ENCODE measurements around the gene CHRNA4. TPM values are rescaled to one million over a fixed set of nuclear protein-coding genes. Genes with fewer than 3 reads are reported as not detected.

The CHRNA4 gene
- total RNA-seq, 4 donors from 2014 or later = 0.20 TPM; not detected in 3

DNA sequence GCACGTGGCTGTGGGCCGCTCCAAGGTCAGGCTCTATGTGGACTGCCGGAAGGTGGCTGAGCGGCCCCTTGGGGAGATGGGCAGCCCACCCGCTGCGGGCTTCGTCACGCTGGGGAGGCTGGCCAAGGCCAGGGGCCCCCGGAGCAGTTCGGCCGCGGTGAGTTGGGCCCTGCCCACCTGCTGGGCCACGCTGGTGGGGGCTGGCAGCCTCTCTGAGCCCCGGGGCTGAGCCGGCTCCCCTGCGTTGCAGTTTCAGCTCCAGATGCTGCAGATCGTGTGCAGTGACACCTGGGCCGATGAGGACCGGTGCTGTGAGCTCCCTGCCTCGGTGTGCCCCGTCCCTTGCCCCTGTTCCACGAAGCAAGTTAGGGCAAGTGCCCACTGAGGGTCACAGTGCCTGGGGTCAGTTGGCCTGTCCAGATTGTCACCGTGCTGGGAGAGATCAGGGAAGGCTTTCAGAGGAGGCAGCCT lies 41.1 kb downstream of the CHRNA4 start:
- Histone ChIP-seq H3K9me3 (no peaks in the 10 kb centered on the region), H3K4me1 (no peaks in the 10 kb centered on the region), H3K36me3 (no peaks in the 10 kb centered on the region), H3K27ac (no peak overlapping the region), H3K27me3 (peaks cover 11% of the 10 kb centered on the region), H3K4me3 (no peak overlapping the region)
- no peak for TF ChIP-seq POLR2AphosphoS5 (IDR thresholded peaks at IDR 0.05)
- no peak for TF ChIP-seq POLR2A (IDR thresholded peaks at IDR 0.05)
- TF ChIP-seq, protein P1, sequence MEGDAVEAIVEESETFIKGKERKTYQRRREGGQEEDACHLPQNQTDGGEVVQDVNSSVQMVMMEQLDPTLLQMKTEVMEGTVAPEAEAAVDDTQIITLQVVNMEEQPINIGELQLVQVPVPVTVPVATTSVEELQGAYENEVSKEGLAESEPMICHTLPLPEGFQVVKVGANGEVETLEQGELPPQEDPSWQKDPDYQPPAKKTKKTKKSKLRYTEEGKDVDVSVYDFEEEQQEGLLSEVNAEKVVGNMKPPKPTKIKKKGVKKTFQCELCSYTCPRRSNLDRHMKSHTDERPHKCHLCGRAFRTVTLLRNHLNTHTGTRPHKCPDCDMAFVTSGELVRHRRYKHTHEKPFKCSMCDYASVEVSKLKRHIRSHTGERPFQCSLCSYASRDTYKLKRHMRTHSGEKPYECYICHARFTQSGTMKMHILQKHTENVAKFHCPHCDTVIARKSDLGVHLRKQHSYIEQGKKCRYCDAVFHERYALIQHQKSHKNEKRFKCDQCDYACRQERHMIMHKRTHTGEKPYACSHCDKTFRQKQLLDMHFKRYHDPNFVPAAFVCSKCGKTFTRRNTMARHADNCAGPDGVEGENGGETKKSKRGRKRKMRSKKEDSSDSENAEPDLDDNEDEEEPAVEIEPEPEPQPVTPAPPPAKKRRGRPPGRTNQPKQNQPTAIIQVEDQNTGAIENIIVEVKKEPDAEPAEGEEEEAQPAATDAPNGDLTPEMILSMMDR (IDR thresholded peaks at IDR 0.05) = no peak
- no peak for TF ChIP-seq EP300 (IDR thresholded peaks at IDR 0.05; ENCODE audit: low read depth)
- intact Hi-C loops (cut with DNase I; ENCODE audit: low total_unique reads) = no loop called here
- no peak for DNase-seq
- WGBS, 2 donors (ENCODE audit: low coverage in 1 of 2) = 75% methylated on average over 7 of the region's 23 CpGs; no CpG with 5 or more reads in 1 of the 2 donors
- in situ Hi-C loops (cut with MboI; ENCODE audit: low pct_ligation_motif_present in 1 of 4, low pct_unique_long_range_greater_than_20kb in 1 of 4, low sequenced_read_pairs in 3 of 4) = no loop called here

DNA sequence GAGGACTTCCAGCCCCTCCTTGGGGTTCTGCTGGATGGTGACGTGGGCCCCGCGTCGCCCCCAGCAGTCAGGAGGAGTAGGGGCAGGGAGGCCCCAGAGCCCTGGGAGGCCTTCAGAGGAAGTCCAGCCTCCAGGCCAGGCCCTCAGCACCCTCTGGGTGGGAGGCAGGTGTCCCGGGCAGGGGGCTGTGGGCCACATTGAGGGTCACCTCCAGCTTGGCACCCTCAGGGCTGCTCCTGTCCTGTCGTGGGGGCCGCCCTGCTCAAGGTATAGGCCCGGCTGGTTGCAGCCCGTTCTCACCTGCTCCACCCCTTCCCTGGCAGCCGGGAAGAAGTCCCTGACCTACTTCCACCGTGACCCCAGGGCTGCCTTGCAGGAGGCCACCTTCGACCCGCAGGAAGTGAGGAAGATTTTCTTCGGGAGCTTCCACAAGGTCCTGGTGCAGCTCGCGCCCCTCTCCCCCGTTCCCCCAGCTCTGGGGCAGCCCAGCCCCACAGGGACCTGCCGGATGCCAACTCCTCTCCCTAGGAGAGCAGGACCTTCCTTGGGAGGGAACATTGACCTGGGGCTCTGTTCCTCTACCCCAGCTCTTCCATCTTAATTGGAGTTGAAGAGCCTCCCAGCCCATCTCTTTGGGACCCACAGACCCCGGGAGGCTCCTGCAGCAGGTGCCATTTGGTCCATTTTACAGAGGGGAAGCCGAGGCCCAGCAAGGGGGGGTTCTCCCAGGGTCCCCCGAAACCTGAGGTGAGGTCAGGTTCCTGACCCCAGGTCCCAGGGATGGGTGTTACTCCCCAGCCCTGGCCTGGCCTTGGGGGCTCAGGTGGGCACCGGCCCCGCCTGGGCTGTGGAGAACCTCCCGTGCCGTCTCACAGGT lies 41.7 kb downstream of the CHRNA4 start:
- in situ Hi-C loops (cut with MboI; ENCODE audit: low pct_ligation_motif_present in 1 of 4, low pct_unique_long_range_greater_than_20kb in 1 of 4, low sequenced_read_pairs in 3 of 4) = no loop called here
- H3K27me3 ChIP-seq = peaks cover 8% of the 10 kb centered on the region
- no peak for DNase-seq

DNA sequence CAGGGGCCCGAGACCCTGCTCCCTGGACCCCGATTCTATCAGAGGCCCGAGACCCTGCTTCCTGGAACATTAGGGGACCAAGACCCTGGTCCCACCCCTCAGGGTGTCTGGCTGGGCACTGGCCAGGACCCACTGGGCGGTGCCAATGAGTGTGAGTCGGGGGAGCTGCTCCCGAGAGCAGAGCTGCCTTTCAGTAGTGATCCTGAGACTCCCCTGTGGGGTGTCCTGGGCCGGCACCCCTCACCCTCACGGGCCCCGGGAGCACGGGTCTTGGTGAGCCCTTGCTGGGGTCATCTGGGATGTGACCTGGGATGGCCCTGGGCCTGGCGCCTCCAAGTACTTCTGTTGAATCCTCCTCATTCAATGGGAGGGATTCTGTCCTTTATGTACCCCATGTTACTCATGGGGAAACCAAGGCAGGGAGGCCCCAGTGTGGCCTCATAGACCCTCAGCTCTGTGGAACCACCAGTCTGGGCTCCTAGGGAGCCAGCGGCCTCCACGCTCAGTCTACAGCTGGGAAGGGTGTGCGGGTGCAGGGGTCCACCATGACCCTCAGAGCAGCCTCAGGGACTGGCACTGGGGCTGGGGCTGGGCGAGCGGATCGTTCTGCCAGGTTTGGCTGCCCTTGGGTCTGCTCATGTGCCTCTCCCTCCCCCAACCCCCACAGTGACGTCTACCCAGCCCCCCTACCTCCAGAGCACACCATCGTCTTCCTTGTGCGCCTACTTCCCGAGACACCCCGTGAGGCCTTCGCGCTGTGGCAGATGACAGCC lies 42.6 kb downstream of the CHRNA4 start:
- DNase-seq = no peak
- intact Hi-C loops (cut with DNase I; ENCODE audit: low total_unique reads) = no loop called here

More for the DNA sequence above, 41.7 kb downstream of the CHRNA4 start:
- H3K36me3 ChIP-seq = no peaks in the 10 kb centered on the region
- intact Hi-C loops (cut with DNase I; ENCODE audit: low total_unique reads) = no loop called here
- no peak overlapping the region for H3K4me3 ChIP-seq
- TF ChIP-seq, protein P1 (IDR thresholded peaks at IDR 0.05) = no peak
- no peak for TF ChIP-seq EP300 (IDR thresholded peaks at IDR 0.05; ENCODE audit: low read depth)
- no peak for TF ChIP-seq POLR2A (IDR thresholded peaks at IDR 0.05)
- no peak for TF ChIP-seq POLR2AphosphoS5 (IDR thresholded peaks at IDR 0.05)
- no peaks in the 10 kb centered on the region for H3K9me3 ChIP-seq
- H3K4me1 ChIP-seq = no peaks in the 10 kb centered on the region
- WGBS, 2 donors (ENCODE audit: low coverage in 1 of 2) = 45 to 70% methylated on average over 5 to 21 of the region's 25 CpGs
- H3K27ac ChIP-seq = no peak overlapping the region

More for the DNA sequence above, 42.6 kb downstream of the CHRNA4 start:
- Histone ChIP-seq H3K36me3 (no peaks in the 10 kb centered on the region), H3K9me3 (no peaks in the 10 kb centered on the region), H3K4me1 (no peaks in the 10 kb centered on the region), H3K27ac (no peak overlapping the region), H3K4me3 (no peak overlapping the region), H3K27me3 (peaks cover 8% of the 10 kb centered on the region)
- in situ Hi-C loops (cut with MboI; ENCODE audit: low pct_ligation_motif_present in 1 of 4, low pct_unique_long_range_greater_than_20kb in 1 of 4, low sequenced_read_pairs in 3 of 4) = no loop called here
- TF ChIP-seq POLR2AphosphoS5 (IDR thresholded peaks at IDR 0.05) (no peak), POLR2A (IDR thresholded peaks at IDR 0.05) (no peak), EP300 (IDR thresholded peaks at IDR 0.05; ENCODE audit: low read depth) (no peak)
- TF ChIP-seq, protein P1 (IDR thresholded peaks at IDR 0.05) = no peak
- WGBS, 2 donors (ENCODE audit: low coverage in 1 of 2) = 89% methylated on average over 17 of the region's 24 CpGs; no CpG with 5 or more reads in 1 of the 2 donors
